ENCODE results near the gene SOAT1.

The SOAT1 gene

GRCh38 chr1:179298952-179299351, 5.4 kb downstream of the SOAT1 start:
- Histone ChIP-seq H3K4me1 (ENCODE audit: low read depth, poor library complexity, severe bottlenecking) (peaks cover 13% of the 10 kb centered on the region), H4K20me1 (ENCODE audit: insufficient read depth) (no peaks in the 10 kb centered on the region), H2AFZ (ENCODE audit: low read depth) (no peak overlapping the region), H3K27ac (no peak overlapping the region), H3K27me3 (ENCODE audit: insufficient read depth, low read depth) (no peaks in the 10 kb centered on the region), H3K4me2 (no peak overlapping the region), H3K36me3 (ENCODE audit: insufficient read depth) (no peaks in the 10 kb centered on the region), H3K9ac (no peak overlapping the region), H3K79me2 (ENCODE audit: insufficient read depth, low read depth) (peaks cover 24% of the 10 kb centered on the region), H3K4me3 (IDR thresholded peaks at IDR 0.05; ENCODE audit: insufficient read depth, low read depth, low read length) (no peak overlapping the region)
- TF ChIP-seq, protein P1, sequence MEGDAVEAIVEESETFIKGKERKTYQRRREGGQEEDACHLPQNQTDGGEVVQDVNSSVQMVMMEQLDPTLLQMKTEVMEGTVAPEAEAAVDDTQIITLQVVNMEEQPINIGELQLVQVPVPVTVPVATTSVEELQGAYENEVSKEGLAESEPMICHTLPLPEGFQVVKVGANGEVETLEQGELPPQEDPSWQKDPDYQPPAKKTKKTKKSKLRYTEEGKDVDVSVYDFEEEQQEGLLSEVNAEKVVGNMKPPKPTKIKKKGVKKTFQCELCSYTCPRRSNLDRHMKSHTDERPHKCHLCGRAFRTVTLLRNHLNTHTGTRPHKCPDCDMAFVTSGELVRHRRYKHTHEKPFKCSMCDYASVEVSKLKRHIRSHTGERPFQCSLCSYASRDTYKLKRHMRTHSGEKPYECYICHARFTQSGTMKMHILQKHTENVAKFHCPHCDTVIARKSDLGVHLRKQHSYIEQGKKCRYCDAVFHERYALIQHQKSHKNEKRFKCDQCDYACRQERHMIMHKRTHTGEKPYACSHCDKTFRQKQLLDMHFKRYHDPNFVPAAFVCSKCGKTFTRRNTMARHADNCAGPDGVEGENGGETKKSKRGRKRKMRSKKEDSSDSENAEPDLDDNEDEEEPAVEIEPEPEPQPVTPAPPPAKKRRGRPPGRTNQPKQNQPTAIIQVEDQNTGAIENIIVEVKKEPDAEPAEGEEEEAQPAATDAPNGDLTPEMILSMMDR (conservative IDR thresholded peaks at IDR 0.05; ENCODE audit: low read depth, low read length): no peak

GRCh38 chr1:179300112-179300511, 6.5 kb downstream of the SOAT1 start:
- H2AFZ ChIP-seq (ENCODE audit: low read depth): no peak overlapping the region
- no peaks in the 10 kb centered on the region for H3K36me3 ChIP-seq (ENCODE audit: insufficient read depth)
- no peak overlapping the region for H3K27ac ChIP-seq
- H3K9ac ChIP-seq: no peak overlapping the region
- H3K4me2 ChIP-seq: no peak overlapping the region
- H3K79me2 ChIP-seq (ENCODE audit: insufficient read depth, low read depth): peaks cover 16% of the 10 kb centered on the region
- TF ChIP-seq, protein P1 (conservative IDR thresholded peaks at IDR 0.05; ENCODE audit: low read depth, low read length): no peak
- no peak overlapping the region for H3K4me3 ChIP-seq (IDR thresholded peaks at IDR 0.05; ENCODE audit: insufficient read depth, low read depth, low read length)
- H3K27me3 ChIP-seq (ENCODE audit: insufficient read depth, low read depth): no peaks in the 10 kb centered on the region
- H4K20me1 ChIP-seq (ENCODE audit: insufficient read depth): no peaks in the 10 kb centered on the region
- H3K4me1 ChIP-seq (ENCODE audit: low read depth, poor library complexity, severe bottlenecking): peaks cover 5% of the 10 kb centered on the region

- no peak overlapping the region for H2AFZ ChIP-seq (ENCODE audit: low read depth)
- H3K27ac ChIP-seq: no peak overlapping the region
- H4K20me1 ChIP-seq (ENCODE audit: insufficient read depth): no peaks in the 10 kb centered on the region
- no peaks in the 10 kb centered on the region for H3K27me3 ChIP-seq (ENCODE audit: insufficient read depth, low read depth)
- peaks cover 7% of the 10 kb centered on the region; the same call in 1 of the 2 replicates for H3K79me2 ChIP-seq (ENCODE audit: insufficient read depth, low read depth)
- TF ChIP-seq, protein P1 (conservative IDR thresholded peaks at IDR 0.05; ENCODE audit: low read depth, low read length): no peak
- no peak overlapping the region for H3K9ac ChIP-seq
- H3K4me3 ChIP-seq (IDR thresholded peaks at IDR 0.05; ENCODE audit: insufficient read depth, low read depth, low read length): no peak overlapping the region
- no peak overlapping the region for H3K4me2 ChIP-seq
- H3K4me1 ChIP-seq (ENCODE audit: low read depth, poor library complexity, severe bottlenecking): no peaks in the 10 kb centered on the region
- H3K36me3 ChIP-seq (ENCODE audit: insufficient read depth): no peaks in the 10 kb centered on the region
Observed at GRCh38 chr1:179302070-179302469, 8.5 kb downstream of the SOAT1 start.

DNA sequence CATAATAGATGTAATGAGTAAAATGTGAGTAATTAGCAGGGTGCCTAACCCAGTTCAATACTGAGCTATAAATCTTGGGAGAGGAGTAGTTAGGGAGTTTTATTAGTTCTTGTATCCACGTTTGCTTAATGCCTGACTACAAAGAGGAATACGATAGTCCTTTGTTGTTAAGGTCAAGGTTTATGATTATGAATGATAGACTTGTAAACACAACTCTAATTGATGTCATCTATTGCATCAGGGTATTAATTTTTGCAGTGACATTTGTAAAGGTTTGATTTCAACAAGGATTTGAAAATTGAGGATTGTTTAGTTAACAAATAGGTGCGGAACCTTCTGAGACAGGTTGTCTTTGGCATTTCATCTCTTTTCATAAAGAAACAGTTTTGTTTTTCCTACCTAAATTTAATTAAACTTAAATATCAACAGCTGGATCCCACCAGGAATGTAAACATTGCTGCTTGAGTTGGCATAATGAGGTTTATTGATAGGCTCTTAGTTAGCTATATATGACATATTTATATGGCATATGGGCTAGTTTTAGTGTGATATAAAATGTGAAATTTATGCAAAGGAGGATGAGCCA, 9.7 kb downstream of the SOAT1 start:
- Histone ChIP-seq H4K20me1 (ENCODE audit: insufficient read depth) (no peaks in the 10 kb centered on the region), H3K9ac (no peak overlapping the region), H3K4me1 (ENCODE audit: low read depth, poor library complexity, severe bottlenecking) (no peaks in the 10 kb centered on the region), H3K36me3 (ENCODE audit: insufficient read depth) (no peaks in the 10 kb centered on the region), H3K27ac (no peak overlapping the region), H3K4me2 (no peak overlapping the region), H2AFZ (ENCODE audit: low read depth) (no peak overlapping the region), H3K79me2 (ENCODE audit: insufficient read depth, low read depth) (peaks cover 7% of the 10 kb centered on the region; the same call in 1 of the 2 replicates), H3K4me3 (IDR thresholded peaks at IDR 0.05; ENCODE audit: insufficient read depth, low read depth, low read length) (no peak overlapping the region), H3K27me3 (ENCODE audit: insufficient read depth, low read depth) (no peaks in the 10 kb centered on the region)
- TF ChIP-seq, protein P1 (conservative IDR thresholded peaks at IDR 0.05; ENCODE audit: low read depth, low read length): no peak

Measured in KMS-11 (cell line).